Retinal pigment epithelial cell (primary cell): Measurements from ENCODE around the gene SKAP1.
"Not testable (repeated sequence)": the region's sequence is repeated elsewhere in the genome, so short reads cannot be mapped to it uniquely, and the experiment has no call there.

Experiments used
- DNase-seq: peaks from one replicate; pipeline ENCODE4 v3.0.0-alpha.2; 2010; ENCODE audit warnings: low read depth
- H3K4me3 ChIP-seq: 2 replicates; pipeline ENCODE4 v1.5.1; 2011; ENCODE audit warnings: mild to moderate bottlenecking, low read length, control low read depth, moderate library complexity
- CTCF ChIP-seq: conservative IDR thresholded peaks from 2 replicates; pipeline ENCODE4 v1.5.1; 2011; ENCODE audit warnings: low read depth, low read length, control low read depth, inconsistent platforms

SKAP1 gene

GRCh38 chr17:48373130-48373830 is 56.7 kb downstream of the SKAP1 start:
- no peak for DNase-seq
- no peak for TF ChIP-seq CTCF
- H3K4me3 ChIP-seq = no peak overlapping the region

- not testable (repeated sequence) for H3K4me3 ChIP-seq
These were observed 61.0 kb downstream of the SKAP1 start for GRCh38 chr17:48368967-48369366.

GRCh38 chr17:48368352-48368908 is 61.6 kb downstream of the SKAP1 start:
- H3K4me3 ChIP-seq = no peak overlapping the region
- DNase-seq = no peak
- no peak for TF ChIP-seq CTCF

More at GRCh38 chr17:48368967-48369366, 61.0 kb downstream of the SKAP1 start:
- not testable (repeated sequence) for DNase-seq

- peak; percentile 40 for DNase-seq
- no peak for TF ChIP-seq CTCF
These were observed 66.9 kb downstream of the SKAP1 start for GRCh38 chr17:48363161-48363560.

GRCh38 chr17:48360861-48361633 is 69.0 kb downstream of the SKAP1 start:
- not testable (repeated sequence) for H3K4me3 ChIP-seq, DNase-seq

More at GRCh38 chr17:48363161-48363560, 66.9 kb downstream of the SKAP1 start:
- no peak overlapping the region for H3K4me3 ChIP-seq

GRCh38 chr17:48357779-48358602 is 72.0 kb downstream of the SKAP1 start:
- DNase-seq = no peak
- H3K4me3 ChIP-seq = no peak overlapping the region
- no peak for TF ChIP-seq CTCF

GRCh38 chr17:48356866-48357265 is 73.1 kb downstream of the SKAP1 start:
- H3K4me3 ChIP-seq = no peak overlapping the region
- TF ChIP-seq CTCF = no peak
- no peak for DNase-seq
